ENCODE results near the gene TMEM117. TPM values are rescaled to one million over a fixed set of nuclear protein-coding genes. Genes with fewer than 3 reads are reported as not detected.

Gene TMEM117
- total and polyA plus RNA-seq, 2 donors from 2014 or later = 5.9 to 6.0 TPM

DNA sequence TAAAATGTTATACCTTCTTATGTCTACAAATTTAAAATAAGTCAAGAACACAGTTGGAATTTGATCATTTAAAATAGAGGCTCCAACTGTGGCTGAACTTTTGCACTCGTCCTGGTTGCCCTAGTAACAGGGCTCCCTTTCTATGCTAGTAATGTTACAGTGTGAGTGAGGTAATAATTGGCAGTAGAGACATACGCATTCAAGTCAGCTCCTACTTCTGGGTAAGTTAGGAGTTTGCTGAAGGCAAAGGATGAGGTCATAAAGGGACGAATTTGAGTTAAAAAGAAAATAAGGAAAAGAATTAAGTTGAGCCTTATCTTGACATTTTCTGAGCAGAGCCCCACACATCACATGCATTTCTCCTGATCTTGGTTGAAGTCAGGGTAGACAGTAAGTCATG lies 129.1 kb downstream of the TMEM117 start:
- intact Hi-C loops (cut with DNase I) = no loop called here
- Histone ChIP-seq H3K4me3 (ENCODE audit: low read length in 3 of 3) (no peak overlapping the region), H3K27ac (ENCODE audit: low read depth in 2 of 2, low read length in 2 of 2) (no peak overlapping the region), H3K27me3 (ENCODE audit: control insufficient read depth, insufficient read depth, low read length) (no peaks in the 10 kb centered on the region), H3K9me3 (ENCODE audit: control insufficient read depth in 2 of 3, insufficient read depth in 1 of 3, low read length in 3 of 3) (no peaks in the 10 kb centered on the region), H3K36me3 (ENCODE audit: control insufficient read depth in 2 of 3, insufficient read depth in 3 of 3, low read length in 3 of 3) (no peaks in the 10 kb centered on the region), H3K9ac (ENCODE audit: low read length in 3 of 3) (no peak overlapping the region), H3K4me1 (ENCODE audit: control insufficient read depth in 2 of 3, insufficient read depth in 2 of 3, low read depth in 1 of 3, low read length in 3 of 3) (peaks cover 0 to 4% (median 0%) of the 10 kb centered on the region in 3 donors)
- TF ChIP-seq, protein P1, sequence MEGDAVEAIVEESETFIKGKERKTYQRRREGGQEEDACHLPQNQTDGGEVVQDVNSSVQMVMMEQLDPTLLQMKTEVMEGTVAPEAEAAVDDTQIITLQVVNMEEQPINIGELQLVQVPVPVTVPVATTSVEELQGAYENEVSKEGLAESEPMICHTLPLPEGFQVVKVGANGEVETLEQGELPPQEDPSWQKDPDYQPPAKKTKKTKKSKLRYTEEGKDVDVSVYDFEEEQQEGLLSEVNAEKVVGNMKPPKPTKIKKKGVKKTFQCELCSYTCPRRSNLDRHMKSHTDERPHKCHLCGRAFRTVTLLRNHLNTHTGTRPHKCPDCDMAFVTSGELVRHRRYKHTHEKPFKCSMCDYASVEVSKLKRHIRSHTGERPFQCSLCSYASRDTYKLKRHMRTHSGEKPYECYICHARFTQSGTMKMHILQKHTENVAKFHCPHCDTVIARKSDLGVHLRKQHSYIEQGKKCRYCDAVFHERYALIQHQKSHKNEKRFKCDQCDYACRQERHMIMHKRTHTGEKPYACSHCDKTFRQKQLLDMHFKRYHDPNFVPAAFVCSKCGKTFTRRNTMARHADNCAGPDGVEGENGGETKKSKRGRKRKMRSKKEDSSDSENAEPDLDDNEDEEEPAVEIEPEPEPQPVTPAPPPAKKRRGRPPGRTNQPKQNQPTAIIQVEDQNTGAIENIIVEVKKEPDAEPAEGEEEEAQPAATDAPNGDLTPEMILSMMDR (IDR thresholded peaks at IDR 0.05; ENCODE audit: borderline replicate concordance, extremely low read depth, insufficient read depth) = no peak
- peak in 1 of 5 donors; percentile 24 for DNase-seq
- FAIRE-seq = no peak

DNA sequence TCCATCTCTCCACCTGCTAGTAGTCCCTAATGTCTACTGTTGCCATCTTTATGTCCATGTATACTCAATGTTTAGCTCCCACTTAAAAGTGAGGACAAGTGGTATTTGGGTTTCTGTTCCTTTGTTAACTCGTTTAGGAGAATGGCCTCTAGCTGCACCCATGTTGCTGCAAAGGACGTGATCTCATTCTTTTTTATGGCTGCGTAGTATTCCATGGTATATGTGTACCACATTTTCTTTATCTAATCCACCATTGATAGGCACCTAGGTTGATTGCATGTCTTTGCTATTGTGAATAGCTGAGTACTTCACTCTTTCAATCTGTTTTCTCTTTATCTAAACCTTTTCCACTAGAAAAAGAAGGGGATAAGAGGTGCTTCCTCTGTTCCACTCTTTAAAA lies 130.0 kb downstream of the TMEM117 start:
- FAIRE-seq = no peak
- no peak overlapping the region for H3K27ac ChIP-seq (ENCODE audit: low read depth in 2 of 2, low read length in 2 of 2)
- no peaks in the 10 kb centered on the region for H3K36me3 ChIP-seq (ENCODE audit: control insufficient read depth in 2 of 3, insufficient read depth in 3 of 3, low read length in 3 of 3)
- TF ChIP-seq, protein P1 (IDR thresholded peaks at IDR 0.05; ENCODE audit: borderline replicate concordance, extremely low read depth, insufficient read depth) = no peak
- no peaks in the 10 kb centered on the region for H3K9me3 ChIP-seq (ENCODE audit: control insufficient read depth in 2 of 3, insufficient read depth in 1 of 3, low read length in 3 of 3)
- H3K9ac ChIP-seq (ENCODE audit: low read length in 3 of 3) = no peak overlapping the region
- intact Hi-C loops (cut with DNase I) = no loop called here
- H3K4me1 ChIP-seq (ENCODE audit: control insufficient read depth in 2 of 3, insufficient read depth in 2 of 3, low read depth in 1 of 3, low read length in 3 of 3) = no peaks in the 10 kb centered on the region
- H3K4me3 ChIP-seq (ENCODE audit: low read length in 3 of 3) = no peak overlapping the region
- no peak for DNase-seq
- no peaks in the 10 kb centered on the region for H3K27me3 ChIP-seq (ENCODE audit: control insufficient read depth, insufficient read depth, low read length)

DNA sequence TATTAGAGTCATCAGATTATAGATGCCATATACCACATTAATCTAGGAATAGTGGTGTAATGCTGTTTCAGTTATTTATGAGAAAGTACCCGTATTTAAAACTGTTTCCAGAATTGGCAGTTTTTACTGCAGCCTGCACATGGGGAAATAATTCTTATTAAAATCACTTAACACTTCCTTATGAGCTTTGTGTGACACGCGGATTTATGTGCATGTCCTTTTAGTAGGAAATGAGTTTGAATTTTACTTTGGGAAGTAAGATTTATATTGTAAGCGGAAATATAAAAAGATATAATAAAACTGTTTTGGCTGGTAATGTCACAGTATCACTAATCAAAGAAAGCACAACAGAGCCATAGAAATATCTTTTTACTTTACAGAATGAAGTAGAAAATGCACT lies 132.9 kb downstream of the TMEM117 start:
- TF ChIP-seq, protein P1 (IDR thresholded peaks at IDR 0.05; ENCODE audit: borderline replicate concordance, extremely low read depth, insufficient read depth) = no peak
- Histone ChIP-seq H3K9me3 (ENCODE audit: control insufficient read depth in 2 of 3, insufficient read depth in 1 of 3, low read length in 3 of 3) (no peaks in the 10 kb centered on the region), H3K36me3 (ENCODE audit: control insufficient read depth in 2 of 3, insufficient read depth in 3 of 3, low read length in 3 of 3) (no peaks in the 10 kb centered on the region), H3K9ac (ENCODE audit: low read length in 3 of 3) (no peak overlapping the region), H3K4me3 (ENCODE audit: low read length in 3 of 3) (no peak overlapping the region), H3K27ac (ENCODE audit: low read depth in 2 of 2, low read length in 2 of 2) (no peak overlapping the region), H3K27me3 (ENCODE audit: control insufficient read depth, insufficient read depth, low read length) (no peaks in the 10 kb centered on the region), H3K4me1 (ENCODE audit: control insufficient read depth in 2 of 3, insufficient read depth in 2 of 3, low read depth in 1 of 3, low read length in 3 of 3) (no peaks in the 10 kb centered on the region)
- no peak for DNase-seq
- no peak for FAIRE-seq
- intact Hi-C loops (cut with DNase I) = no loop called here

DNA sequence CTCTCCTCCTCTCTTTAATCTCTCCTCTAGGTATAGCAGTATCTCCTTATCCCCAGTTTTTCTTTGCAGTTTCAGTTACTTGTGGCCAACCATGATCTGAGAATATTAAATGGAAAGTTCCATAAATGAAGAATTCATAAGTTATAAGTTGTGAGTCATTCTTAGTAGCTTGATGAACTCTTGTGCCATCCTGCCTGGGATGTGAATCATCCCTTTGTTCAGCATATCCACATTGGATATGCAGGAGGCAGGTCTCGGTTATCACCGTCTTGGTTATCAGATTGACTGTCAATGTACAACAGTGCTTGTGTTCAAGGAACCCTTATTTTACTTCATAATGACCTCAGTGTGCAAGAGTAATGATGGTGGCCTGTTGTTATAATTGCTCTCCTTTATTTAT lies 134.0 kb downstream of the TMEM117 start:
- no peaks in the 10 kb centered on the region for H3K4me1 ChIP-seq (ENCODE audit: control insufficient read depth in 2 of 3, insufficient read depth in 2 of 3, low read depth in 1 of 3, low read length in 3 of 3)

More for the DNA sequence above, 134.0 kb downstream of the TMEM117 start:
- intact Hi-C loops (cut with DNase I) = no loop called here
- H3K9me3 ChIP-seq (ENCODE audit: control insufficient read depth in 2 of 3, insufficient read depth in 1 of 3, low read length in 3 of 3) = no peaks in the 10 kb centered on the region
- no peaks in the 10 kb centered on the region for H3K27me3 ChIP-seq (ENCODE audit: control insufficient read depth, insufficient read depth, low read length)
- H3K4me3 ChIP-seq (ENCODE audit: low read length in 3 of 3) = no peak overlapping the region
- H3K36me3 ChIP-seq (ENCODE audit: control insufficient read depth in 2 of 3, insufficient read depth in 3 of 3, low read length in 3 of 3) = no peaks in the 10 kb centered on the region
- no peak for FAIRE-seq
- H3K27ac ChIP-seq (ENCODE audit: low read depth in 2 of 2, low read length in 2 of 2) = no peak overlapping the region
- TF ChIP-seq, protein P1 (IDR thresholded peaks at IDR 0.05; ENCODE audit: borderline replicate concordance, extremely low read depth, insufficient read depth) = no peak
- H3K9ac ChIP-seq (ENCODE audit: low read length in 3 of 3) = no peak overlapping the region
- no peak for DNase-seq

All from kidney (tissue), 14 donors.